ENCODE measurements around the gene C10orf95. TPM values are rescaled to one million over a fixed set of nuclear protein-coding genes. Genes with fewer than 3 reads are reported as not detected.

C10orf95 gene
- total and polyA plus RNA-seq, 2 of the 13 experiments (the other 11 are each of a cell fraction or from before 2014, with no cell fraction given): 0.05 to 0.07 TPM

DNA sequence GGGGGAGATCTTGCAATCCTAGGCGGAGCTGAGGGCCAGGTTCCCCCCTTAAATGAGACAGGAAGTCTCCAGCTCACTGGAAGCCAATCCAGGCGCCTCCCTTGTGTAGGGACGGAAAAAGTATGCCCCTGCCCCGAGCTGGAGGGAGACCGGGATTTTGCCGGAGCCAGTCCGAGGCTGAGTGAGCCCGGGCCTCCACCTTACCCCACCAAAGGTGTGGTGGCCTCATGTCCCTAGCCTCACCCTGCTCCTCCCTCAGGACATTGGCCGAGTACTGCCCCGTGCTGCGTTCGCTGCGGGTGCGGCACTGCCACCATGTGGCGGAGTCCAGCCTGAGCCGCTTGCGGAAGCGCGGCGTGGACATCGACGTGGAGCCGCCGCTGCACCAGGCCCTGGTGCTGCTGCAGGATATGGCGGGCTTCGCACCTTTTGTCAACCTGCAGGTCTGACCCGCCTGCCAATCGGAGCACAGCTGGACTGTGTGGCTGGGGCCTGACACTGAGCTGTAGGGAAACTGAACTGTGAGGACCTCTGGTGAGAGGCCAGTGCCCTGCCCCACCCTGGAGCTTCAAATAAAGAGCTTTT, 28.7 kb downstream of the C10orf95 start (continued):
- TF ChIP-seq THRA (CRISPR knock-in tag; IDR thresholded peaks at IDR 0.05; ENCODE audit: borderline replicate concordance): peak; percentile 87; the same call in 1 of the 2 replicates
- no peak for TF ChIP-seq PAF1 (CRISPR knock-in tag; IDR thresholded peaks at IDR 0.05)
- no peak; the same call in 1 of the 2 replicates for TF ChIP-seq MYNN (CRISPR knock-in tag; IDR thresholded peaks at IDR 0.05; ENCODE audit: low read depth)
- no peak; the same call in 1 of the 2 replicates for TF ChIP-seq ZNF570 (CRISPR knock-in tag; IDR thresholded peaks at IDR 0.05; ENCODE audit: borderline replicate concordance)
- TF ChIP-seq ZSCAN20 (CRISPR knock-in tag; IDR thresholded peaks at IDR 0.05; ENCODE audit: borderline replicate concordance): no peak
- peak; percentile 76; the same call in 1 of the 2 replicates for TF ChIP-seq ZNF230 (CRISPR knock-in tag; IDR thresholded peaks at IDR 0.05)
- TF ChIP-seq ZNF263 (CRISPR knock-in tag; IDR thresholded peaks at IDR 0.05): peak; percentile 81
- 0 out of 2 replicates have a peak, but pooled peaks have one; percentile 49 for TF ChIP-seq AKAP8 (CRISPR knock-in tag; IDR thresholded peaks at IDR 0.05)
- peak; percentile 12; the same call in 1 of the 2 replicates for TF ChIP-seq HNF4G (IDR thresholded peaks at IDR 0.05; ENCODE audit: borderline replicate concordance, low read depth, low read length)
- TF ChIP-seq HNF4G (CRISPR knock-in tag; IDR thresholded peaks at IDR 0.05; ENCODE audit: borderline replicate concordance, low read depth): no peak
- 0 out of 2 replicates have a peak, but pooled peaks have one; percentile 7 for TF ChIP-seq CREM (IDR thresholded peaks at IDR 0.05)
- 0 out of 2 replicates have a peak, but pooled peaks have one; percentile 6 for TF ChIP-seq CREM (CRISPR knock-in tag; IDR thresholded peaks at IDR 0.05)
- no peak for TF ChIP-seq ZMAT5 (CRISPR knock-in tag; IDR thresholded peaks at IDR 0.05; ENCODE audit: borderline replicate concordance, low read depth)
- no peak for TF ChIP-seq ZNF3 (CRISPR knock-in tag; IDR thresholded peaks at IDR 0.05)
- TF ChIP-seq, protein P1, sequence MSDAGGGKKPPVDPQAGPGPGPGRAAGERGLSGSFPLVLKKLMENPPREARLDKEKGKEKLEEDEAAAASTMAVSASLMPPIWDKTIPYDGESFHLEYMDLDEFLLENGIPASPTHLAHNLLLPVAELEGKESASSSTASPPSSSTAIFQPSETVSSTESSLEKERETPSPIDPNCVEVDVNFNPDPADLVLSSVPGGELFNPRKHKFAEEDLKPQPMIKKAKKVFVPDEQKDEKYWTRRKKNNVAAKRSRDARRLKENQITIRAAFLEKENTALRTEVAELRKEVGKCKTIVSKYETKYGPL (CRISPR knock-in tag; IDR thresholded peaks at IDR 0.05): 0 out of 2 replicates have a peak, but pooled peaks have one; percentile 44
- TF ChIP-seq ZNF275 (CRISPR knock-in tag; IDR thresholded peaks at IDR 0.05; ENCODE audit: borderline replicate concordance): no peak
- peak; percentile 91 for TF ChIP-seq CBX5 (CRISPR knock-in tag; IDR thresholded peaks at IDR 0.05; ENCODE audit: borderline replicate concordance)
- no peak for TF ChIP-seq NPAS2 (CRISPR knock-in tag; IDR thresholded peaks at IDR 0.05; ENCODE audit: borderline replicate concordance)
- peak; percentile 90 for TF ChIP-seq ZNF34 (CRISPR knock-in tag; IDR thresholded peaks at IDR 0.05; ENCODE audit: borderline replicate concordance)
- TF ChIP-seq U2AF2 (IDR thresholded peaks at IDR 0.05; ENCODE audit: low read depth, low read length): no peak
- TF ChIP-seq KDM6A (CRISPR knock-in tag; IDR thresholded peaks at IDR 0.05; ENCODE audit: low read depth): no peak
- TF ChIP-seq RAD51 (IDR thresholded peaks at IDR 0.05; ENCODE audit: borderline replicate concordance): no peak
- peak; percentile 91 for TF ChIP-seq YEATS2 (CRISPR knock-in tag; IDR thresholded peaks at IDR 0.05; ENCODE audit: borderline replicate concordance)
- TF ChIP-seq SMAD9 (CRISPR knock-in tag; IDR thresholded peaks at IDR 0.05): no peak
- peak; percentile 78; the same call in 1 of the 2 replicates for TF ChIP-seq KLF12 (CRISPR knock-in tag; IDR thresholded peaks at IDR 0.05; ENCODE audit: borderline replicate concordance)
- peak; percentile 77 for TF ChIP-seq ZMAT3 (CRISPR knock-in tag; conservative IDR thresholded peaks at IDR 0.05)
- peak; percentile 79 for TF ChIP-seq ZFP90 (CRISPR knock-in tag; IDR thresholded peaks at IDR 0.05; ENCODE audit: borderline replicate concordance)
